Activated CD4-positive, alpha-beta memory T cell treated with anti-CD3 and anti-CD28 coated beads for 36 hours (primary cell): Measurements from ENCODE around the gene ZDHHC24. TPM values are rescaled to one million over a fixed set of nuclear protein-coding genes. Genes with fewer than 3 reads are reported as not detected.

Source experiments
- CTCF ChIA-PET: fragments of 350-600 bp; sonication (Branson Sonifier 250); formaldehyde crosslinking; loops from one replicate; lab custom pipeline; 2021; ENCODE audit warnings: antibody characterized with exemption, inconsistent platforms; lab: Charles Lee
- POLR2A ChIA-PET: fragments of 350-600 bp; sonication (Branson Sonifier 250); formaldehyde crosslinking; loops from one replicate; lab custom pipeline; 2021; ENCODE audit warnings: antibody characterized with exemption; lab: Charles Lee
- DNase-seq: peaks from one replicate; pipeline ENCODE4 v3.0.0-alpha.2; 2020
- H3K27ac Mint-ChIP-seq: one replicate; pipeline ENCODE4 v1.8.0; 2021; ENCODE audit warnings: mixed read lengths
- H3K27me3 Mint-ChIP-seq: one replicate; pipeline ENCODE4 v1.8.0; 2021; ENCODE audit warnings: mixed read lengths
- H3K36me3 Mint-ChIP-seq: one replicate; pipeline ENCODE4 v1.8.0; 2021; ENCODE audit warnings: mixed read lengths
- H3K4me1 Mint-ChIP-seq: one replicate; pipeline ENCODE4 v1.8.0; 2021; ENCODE audit warnings: low read depth, mixed read lengths
- H3K4me3 Mint-ChIP-seq: one replicate; pipeline ENCODE4 v1.8.0; 2021; ENCODE audit warnings: mild to moderate bottlenecking, mixed read lengths
- H3K9me3 Mint-ChIP-seq: one replicate; pipeline ENCODE4 v1.8.0; 2021; ENCODE audit warnings: mixed read lengths
- intact Hi-C: fragments of 100-400 bp; cut with micrococcal nuclease; formaldehyde crosslinking; loops from one replicate; pipeline ENCODE4 v1.15.1; 2023
- total RNA-seq, 2 experiments: library from RNA; stranded (reverse); gene quantifications; one replicate each; pipeline ENCODE4 v1.2.3, GENCODE V29; 2021

ZDHHC24 gene
- total RNA-seq, 2 experiments from 2014 or later = 13.5 to 14.9 TPM

DNA sequence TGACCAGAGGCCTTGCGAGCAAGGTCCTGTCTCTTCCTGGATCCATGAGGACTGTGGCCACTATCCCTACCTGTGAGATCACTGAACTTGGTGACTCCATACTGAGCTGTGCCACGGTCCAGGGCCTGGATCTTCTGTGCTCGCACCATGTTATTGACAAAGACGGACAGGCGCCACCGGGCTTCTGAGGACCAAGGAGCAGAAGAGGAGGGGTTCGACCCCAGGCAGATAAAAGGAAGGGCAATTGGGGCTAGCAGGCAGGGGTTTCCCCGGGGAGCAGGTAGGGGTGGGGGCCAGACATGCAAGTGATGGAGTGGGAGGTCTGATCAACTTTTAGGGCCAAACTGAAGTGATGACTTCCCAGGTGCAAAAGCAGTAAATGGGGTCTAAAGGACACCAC is 20.4 kb upstream of the ZDHHC24 start:
- CTCF ChIA-PET = no interaction called here
- no peak for DNase-seq
- peaks cover 6% of the 10 kb centered on the region for H3K4me1 Mint-ChIP-seq
- intact Hi-C loops = no loop called here
- H3K27me3 Mint-ChIP-seq = no peaks in the 10 kb centered on the region
- no peak overlapping the region for H3K4me3 Mint-ChIP-seq
- no peak overlapping the region for H3K27ac Mint-ChIP-seq
- no peaks in the 10 kb centered on the region for H3K9me3 Mint-ChIP-seq
- no peaks in the 10 kb centered on the region for H3K36me3 Mint-ChIP-seq
- POLR2A ChIA-PET = no interaction called here

DNA sequence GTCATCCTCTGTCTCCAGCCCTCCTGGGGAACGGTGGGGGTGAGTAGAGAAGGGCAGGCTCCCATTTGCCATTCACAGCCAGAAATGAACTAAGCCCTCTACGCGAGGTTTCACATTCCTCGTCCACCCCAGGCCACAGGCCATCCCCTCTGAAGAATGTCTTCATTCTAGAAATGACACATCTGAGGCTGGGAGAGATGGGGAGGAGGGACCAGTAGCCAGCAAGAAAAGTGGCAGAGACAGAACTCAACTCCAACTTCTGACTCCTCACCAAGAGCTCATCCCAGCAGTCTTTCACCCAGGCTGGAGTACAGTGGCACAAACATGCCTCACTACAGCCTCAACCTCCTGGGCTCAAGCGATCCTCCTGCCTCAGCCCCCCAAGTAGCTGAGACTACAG is 19.1 kb upstream of the ZDHHC24 start:
- ChIA-PET POLR2A (no interaction called here), CTCF (interaction anchor here (0.9 kb wide), 1 partner anchor 114 kb away, joined by 4 read pairs; no protein-coding TSS in a partner anchor)
- Mint-ChIP-seq H3K36me3 (no peaks in the 10 kb centered on the region), H3K4me1 (peaks cover 6% of the 10 kb centered on the region), H3K4me3 (no peak overlapping the region), H3K27ac (no peak overlapping the region), H3K27me3 (no peaks in the 10 kb centered on the region), H3K9me3 (no peaks in the 10 kb centered on the region)
- intact Hi-C loops = no loop called here
- DNase-seq = no peak

DNA sequence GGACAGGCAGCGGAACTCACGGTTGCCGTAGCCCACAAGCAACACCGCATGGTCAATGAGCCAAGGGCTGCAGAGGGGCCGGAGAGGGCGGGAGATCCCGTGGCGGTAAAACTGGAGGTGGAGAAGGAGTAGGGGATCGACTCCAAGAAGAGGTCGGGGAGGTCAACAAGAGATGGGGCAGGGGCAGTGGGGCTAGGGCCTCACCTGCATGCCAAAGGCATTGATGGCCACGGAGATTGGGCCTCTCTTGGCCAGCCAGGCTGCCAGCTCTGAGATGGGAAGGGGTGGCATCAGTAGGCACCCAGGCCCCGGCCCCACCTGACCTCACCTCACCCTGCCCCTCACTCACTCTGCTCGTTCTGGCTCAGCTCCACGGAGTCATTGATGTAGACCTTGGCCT is 18.7 kb upstream of the ZDHHC24 start:
- POLR2A ChIA-PET = no interaction called here

DNA sequence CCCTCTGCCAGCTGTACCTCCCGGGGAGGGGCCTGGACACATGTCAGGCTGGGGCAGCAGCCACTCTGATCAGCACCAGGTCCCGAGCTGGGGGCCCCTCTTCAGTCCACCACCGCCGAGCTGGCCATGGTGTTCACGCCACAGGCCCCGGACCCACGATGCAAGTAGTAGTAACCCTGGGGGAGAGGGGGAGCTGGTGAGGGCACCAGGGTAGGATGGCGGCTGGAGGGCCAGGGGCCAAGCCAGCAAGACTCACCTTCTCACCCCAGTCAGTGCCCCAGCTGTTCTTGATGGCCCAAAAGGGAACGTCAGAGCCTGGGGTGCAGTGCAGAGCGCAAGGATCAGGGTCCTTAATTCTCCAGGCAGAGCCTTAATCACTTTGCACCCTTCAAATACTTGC is 18.0 kb upstream of the ZDHHC24 start:
- Mint-ChIP-seq H3K27ac (no peak overlapping the region), H3K9me3 (no peaks in the 10 kb centered on the region), H3K27me3 (peaks cover 3% of the 10 kb centered on the region), H3K4me1 (peaks cover 6% of the 10 kb centered on the region), H3K4me3 (no peak overlapping the region), H3K36me3 (no peaks in the 10 kb centered on the region)
- intact Hi-C loops = no loop called here
- ChIA-PET CTCF (no interaction called here), POLR2A (no interaction called here)
- DNase-seq = no peak

More for the DNA sequence above, 18.7 kb upstream of the ZDHHC24 start:
- intact Hi-C loops = no loop called here
- H3K36me3 Mint-ChIP-seq = no peaks in the 10 kb centered on the region
- CTCF ChIA-PET = interaction anchor here (0.9 kb wide), 1 partner anchor 114 kb away, joined by 4 read pairs; no protein-coding TSS in a partner anchor
- no peaks in the 10 kb centered on the region for H3K27me3 Mint-ChIP-seq
- H3K27ac Mint-ChIP-seq = no peak overlapping the region
- DNase-seq = no peak
- H3K9me3 Mint-ChIP-seq = no peaks in the 10 kb centered on the region
- H3K4me3 Mint-ChIP-seq = no peak overlapping the region
- peaks cover 6% of the 10 kb centered on the region for H3K4me1 Mint-ChIP-seq

DNA sequence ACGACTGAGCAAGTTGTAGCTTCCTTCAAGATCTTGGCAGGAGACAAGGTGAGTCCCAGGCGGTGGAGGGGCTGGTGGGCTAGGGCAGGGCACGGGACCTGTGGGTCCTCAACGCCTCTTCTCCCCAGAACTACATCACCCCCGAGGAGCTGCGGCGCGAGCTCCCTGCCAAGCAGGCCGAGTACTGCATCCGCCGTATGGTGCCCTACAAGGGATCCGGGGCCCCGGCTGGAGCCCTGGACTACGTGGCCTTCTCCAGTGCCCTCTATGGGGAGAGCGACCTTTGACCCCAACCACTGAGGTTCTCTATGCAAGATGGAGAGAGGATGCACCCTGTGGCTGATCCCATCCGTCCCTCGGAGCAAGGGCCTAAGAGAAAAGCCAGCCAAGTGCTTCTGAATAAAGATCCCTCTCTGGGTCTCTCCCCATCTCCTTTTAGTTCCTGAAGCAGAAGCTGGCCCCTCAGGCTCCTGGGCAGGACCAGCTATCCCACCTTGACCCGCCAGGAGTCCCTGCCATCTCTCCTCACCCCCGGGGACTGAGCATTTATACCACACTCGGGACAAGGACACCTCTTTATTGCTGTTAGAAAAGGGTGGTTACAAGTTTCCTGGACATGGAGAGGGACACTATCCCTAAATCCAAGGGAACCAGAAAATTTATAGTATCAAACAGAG is 17.2 kb upstream of the ZDHHC24 start:
- Mint-ChIP-seq H3K4me3 (no peak overlapping the region), H3K9me3 (no peaks in the 10 kb centered on the region), H3K27ac (no peak overlapping the region), H3K4me1 (peaks cover 2% of the 10 kb centered on the region), H3K36me3 (no peaks in the 10 kb centered on the region), H3K27me3 (peaks cover 6% of the 10 kb centered on the region)
- no peak for DNase-seq
- ChIA-PET CTCF (interaction anchor here (0.6 kb wide), 1 partner anchor 519 kb away, joined by 4 read pairs; no protein-coding TSS in a partner anchor), POLR2A (no interaction called here)
- intact Hi-C loops = no loop called here

DNA sequence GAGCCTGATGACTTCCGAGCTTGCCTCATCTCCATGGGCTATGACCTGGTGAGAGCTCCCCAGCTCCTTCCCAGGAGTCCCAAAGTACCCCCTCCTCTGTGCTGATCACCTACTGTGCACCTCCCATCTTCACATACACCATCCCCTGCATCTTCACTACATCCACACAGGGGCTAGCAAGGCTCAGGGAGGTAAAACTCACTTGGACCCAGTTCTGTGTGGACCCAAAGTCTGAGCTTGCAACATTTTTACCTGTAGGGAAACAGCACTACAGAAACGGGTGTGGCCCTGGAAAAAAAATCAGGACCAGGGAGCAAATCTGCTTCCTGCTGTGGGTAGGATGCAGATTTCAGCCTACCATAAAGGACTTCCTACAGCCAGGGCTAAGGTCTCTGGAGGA is 16.4 kb upstream of the ZDHHC24 start:
- Mint-ChIP-seq H3K27ac (no peak overlapping the region), H3K4me1 (peaks cover 2% of the 10 kb centered on the region), H3K9me3 (no peaks in the 10 kb centered on the region), H3K36me3 (no peaks in the 10 kb centered on the region), H3K4me3 (no peak overlapping the region), H3K27me3 (peaks cover 6% of the 10 kb centered on the region)
- DNase-seq = no peak
- intact Hi-C loops = no loop called here
- ChIA-PET POLR2A (no interaction called here), CTCF (interaction anchor here (0.6 to 1.0 kb wide), 2 partner anchors 272 to 520 kb away, joined by 3 to 4 read pairs; no protein-coding TSS in a partner anchor)

DNA sequence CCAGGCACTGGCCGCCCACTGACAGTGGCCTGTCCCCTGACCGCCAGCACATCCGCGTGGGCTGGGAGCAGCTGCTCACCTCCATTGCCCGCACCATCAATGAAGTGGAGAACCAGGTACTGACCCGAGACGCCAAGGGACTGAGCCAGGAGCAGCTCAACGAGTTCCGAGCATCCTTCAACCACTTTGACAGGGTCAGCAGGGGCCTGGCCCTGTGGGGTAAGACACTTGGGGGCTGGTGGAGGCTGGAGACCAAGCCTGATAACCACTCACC is 16.1 kb upstream of the ZDHHC24 start:
- peaks cover 2% of the 10 kb centered on the region for H3K4me1 Mint-ChIP-seq
- POLR2A ChIA-PET = no interaction called here

DNA sequence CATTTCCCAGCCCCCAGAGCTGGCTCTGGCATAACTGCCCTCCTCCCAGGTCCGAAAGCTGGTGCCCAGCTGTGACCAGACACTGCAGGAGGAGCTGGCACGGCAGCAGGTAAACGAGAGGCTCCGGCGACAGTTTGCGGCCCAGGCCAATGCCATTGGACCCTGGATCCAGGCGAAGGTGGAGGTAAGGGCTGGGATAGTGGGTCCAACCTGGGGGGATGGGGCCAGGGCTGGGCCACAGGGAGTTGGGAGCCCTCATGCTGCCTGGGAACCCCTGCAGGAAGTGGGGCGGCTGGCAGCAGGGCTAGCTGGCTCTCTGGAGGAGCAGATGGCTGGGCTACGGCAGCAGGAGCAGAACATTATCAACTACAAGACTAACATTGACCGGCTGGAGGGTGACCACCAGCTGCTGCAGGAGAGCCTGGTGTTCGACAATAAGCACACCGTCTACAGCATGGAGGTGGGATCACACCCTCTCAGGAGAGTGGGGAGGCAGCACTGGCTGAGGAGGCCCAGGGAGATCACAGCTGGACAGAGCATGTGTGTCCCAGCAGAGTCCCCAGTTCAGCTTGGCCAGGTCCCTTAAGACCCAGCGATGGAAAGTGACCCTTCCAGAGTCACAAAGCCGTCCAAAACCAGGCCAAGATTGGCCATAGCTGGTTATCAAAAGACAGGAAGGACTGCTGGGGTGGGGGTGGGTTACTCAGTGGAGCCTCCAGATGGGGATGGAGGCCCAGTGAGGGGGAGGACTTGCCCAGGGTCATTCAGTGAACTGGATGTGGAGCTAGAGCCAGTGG is 15.5 kb upstream of the ZDHHC24 start:
- no peak for DNase-seq
- no peaks in the 10 kb centered on the region for H3K9me3 Mint-ChIP-seq
- intact Hi-C loops = no loop called here
- H3K27me3 Mint-ChIP-seq = peaks cover 6% of the 10 kb centered on the region
- no peaks in the 10 kb centered on the region for H3K36me3 Mint-ChIP-seq
- no peak overlapping the region for H3K4me3 Mint-ChIP-seq
- no peaks in the 10 kb centered on the region for H3K4me1 Mint-ChIP-seq
- H3K27ac Mint-ChIP-seq = no peak overlapping the region
- CTCF ChIA-PET = interaction anchor here (1.0 to 1.2 kb wide), 2 partner anchors 19 to 273 kb away, joined by 3 to 4 read pairs; no protein-coding TSS in a partner anchor
- POLR2A ChIA-PET = no interaction called here

More for the DNA sequence above, 16.1 kb upstream of the ZDHHC24 start:
- CTCF ChIA-PET = interaction anchor here (1.0 to 1.2 kb wide), 2 partner anchors 19 to 272 kb away, joined by 3 to 4 read pairs; no protein-coding TSS in a partner anchor
- Mint-ChIP-seq H3K4me3 (no peak overlapping the region), H3K9me3 (no peaks in the 10 kb centered on the region), H3K27me3 (peaks cover 6% of the 10 kb centered on the region), H3K36me3 (no peaks in the 10 kb centered on the region), H3K27ac (no peak overlapping the region)
- intact Hi-C loops = no loop called here
- no peak for DNase-seq

DNA sequence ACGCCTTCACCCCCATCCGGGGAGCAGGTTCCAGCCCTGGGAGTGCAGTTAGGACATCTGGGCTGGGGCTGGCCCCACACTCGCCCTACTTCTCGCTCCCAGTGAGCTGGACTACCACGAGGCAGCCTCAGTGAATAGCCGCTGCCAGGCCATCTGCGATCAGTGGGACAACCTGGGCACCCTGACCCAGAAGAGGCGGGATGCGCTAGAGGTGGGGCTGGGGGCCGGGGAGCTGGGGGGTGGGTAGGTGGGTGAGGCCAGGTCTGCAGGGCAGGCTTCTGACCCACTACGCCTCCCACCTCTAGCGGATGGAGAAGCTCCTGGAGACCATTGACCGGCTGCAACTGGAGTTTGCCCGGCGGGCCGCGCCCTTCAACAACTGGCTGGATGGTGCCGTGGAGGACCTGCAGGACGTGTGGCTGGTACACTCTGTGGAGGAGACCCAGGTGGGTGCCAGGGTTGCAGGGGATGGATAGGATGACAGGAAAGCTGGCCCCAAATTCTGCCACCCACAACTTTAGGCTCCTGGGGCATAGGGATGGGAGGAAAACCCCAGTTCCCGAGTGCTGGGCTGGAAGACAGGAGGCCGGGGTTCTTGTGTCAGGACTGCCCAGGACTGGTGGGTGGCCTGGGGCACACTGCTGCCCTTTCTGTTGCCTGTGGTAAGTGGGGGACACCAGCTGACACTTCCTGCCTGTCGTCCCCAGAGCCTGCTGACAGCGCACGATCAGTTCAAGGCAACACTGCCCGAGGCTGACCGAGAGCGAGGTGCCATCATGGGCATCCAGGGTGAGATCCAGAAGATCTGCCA is 14.2 kb upstream of the ZDHHC24 start:
- H3K36me3 Mint-ChIP-seq = no peaks in the 10 kb centered on the region
- ChIA-PET CTCF (interaction anchor here (0.6 to 1.4 kb wide), 2 partner anchors 118 to 839 kb away, joined by 3 read pairs; partner anchors contain the start of genes RBM4B and RNASEH2C), POLR2A (no interaction called here)
- no peak overlapping the region for H3K4me3 Mint-ChIP-seq
- no peaks in the 10 kb centered on the region for H3K4me1 Mint-ChIP-seq
- no peak overlapping the region for H3K27ac Mint-ChIP-seq
- peaks cover 8% of the 10 kb centered on the region for H3K27me3 Mint-ChIP-seq
- no peak for DNase-seq
- H3K9me3 Mint-ChIP-seq = no peaks in the 10 kb centered on the region
- intact Hi-C loops = no loop called here

DNA sequence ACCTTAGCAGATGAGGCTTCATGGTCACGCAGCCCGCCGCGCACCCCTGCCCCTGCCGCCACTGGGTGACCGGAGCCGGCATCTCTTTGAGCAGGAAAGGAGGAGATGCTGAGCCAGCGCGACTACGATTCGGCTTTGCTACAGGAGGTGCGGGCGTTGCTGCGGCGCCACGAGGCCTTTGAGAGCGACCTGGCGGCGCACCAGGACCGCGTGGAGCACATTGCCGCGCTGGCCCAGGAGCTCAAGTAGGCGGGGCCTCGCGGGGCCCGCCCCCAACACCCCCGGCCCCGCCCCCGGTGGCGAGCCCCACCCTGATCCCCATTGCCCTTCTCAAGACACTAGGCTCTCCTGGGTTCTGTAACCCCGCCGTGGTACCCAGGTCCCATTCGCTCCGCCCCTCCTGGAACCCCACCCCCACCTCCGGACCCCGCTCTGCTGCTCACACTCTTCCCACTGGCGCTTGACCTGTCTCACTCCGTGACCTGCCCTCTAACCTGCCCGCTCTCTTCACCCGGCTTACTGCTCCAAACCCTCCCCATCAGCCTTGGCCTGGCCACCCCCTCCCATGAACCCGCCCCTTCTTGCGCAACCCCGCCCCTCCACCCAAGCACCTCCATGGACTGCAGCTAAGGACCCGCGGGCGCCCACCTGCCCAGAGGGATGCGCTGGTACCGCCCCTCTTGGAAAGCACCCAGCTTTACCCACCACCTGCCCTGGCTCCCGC is 13.5 kb upstream of the ZDHHC24 start:
- CTCF ChIA-PET = interaction anchor here (0.6 to 1.4 kb wide), 2 partner anchors 119 to 839 kb away, joined by 3 read pairs; partner anchors contain the start of genes RBM4B and RNASEH2C

DNA sequence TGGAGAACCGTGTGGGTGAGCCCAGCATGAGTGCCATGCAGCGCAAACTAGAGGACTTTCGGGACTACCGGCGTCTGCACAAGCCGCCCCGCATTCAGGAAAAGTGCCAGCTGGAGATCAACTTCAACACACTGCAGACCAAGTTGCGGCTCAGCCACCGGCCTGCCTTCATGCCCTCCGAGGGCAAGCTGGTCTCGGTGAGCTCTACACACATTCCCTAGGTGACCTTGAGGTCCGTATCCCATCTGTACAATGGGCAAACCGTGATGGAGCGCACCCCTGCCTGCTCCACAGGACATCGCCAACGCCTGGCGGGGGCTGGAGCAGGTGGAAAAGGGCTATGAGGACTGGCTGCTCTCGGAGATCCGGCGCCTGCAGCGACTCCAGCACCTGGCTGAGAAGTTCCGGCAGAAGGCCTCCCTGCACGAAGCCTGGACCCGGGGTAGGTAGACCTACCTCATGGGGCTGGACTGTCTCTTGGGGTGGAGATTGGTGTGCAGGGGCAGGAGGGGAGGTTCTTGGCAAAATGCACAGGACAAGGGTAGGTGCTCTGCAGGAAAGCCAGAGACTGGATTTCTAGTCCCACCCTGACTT is 12.0 kb upstream of the ZDHHC24 start:
- no peaks in the 10 kb centered on the region for H3K9me3 Mint-ChIP-seq
- POLR2A ChIA-PET = no interaction called here
- CTCF ChIA-PET = interaction anchor here (0.8 kb wide), 1 partner anchor 169 kb away, joined by 3 read pairs; no protein-coding TSS in a partner anchor
- no peaks in the 10 kb centered on the region for H3K4me1 Mint-ChIP-seq
- H3K27ac Mint-ChIP-seq = no peak overlapping the region
- peaks cover 8% of the 10 kb centered on the region for H3K27me3 Mint-ChIP-seq
- H3K4me3 Mint-ChIP-seq = no peak overlapping the region
- intact Hi-C loops = no loop called here
- H3K36me3 Mint-ChIP-seq = no peaks in the 10 kb centered on the region
- no peak for DNase-seq

More for the DNA sequence above, 13.5 kb upstream of the ZDHHC24 start:
- intact Hi-C loops = no loop called here
- Mint-ChIP-seq H3K27ac (no peak overlapping the region), H3K36me3 (no peaks in the 10 kb centered on the region), H3K4me3 (no peak overlapping the region), H3K27me3 (peaks cover 8% of the 10 kb centered on the region), H3K4me1 (no peaks in the 10 kb centered on the region), H3K9me3 (no peaks in the 10 kb centered on the region)
- POLR2A ChIA-PET = no interaction called here
- DNase-seq = peak; percentile 40
